HG02588 (cell line): ENCODE results near the gene DNASE1.

Experiments
- ATAC-seq: cut with Tn5 transposase; IDR thresholded peaks from one replicate; pipeline ENCODE4 v1.9.1; 2021; ENCODE audit warnings: mild to moderate bottlenecking, moderate library complexity; ENCODE audit not compliant: unreplicated experiment

The DNASE1 gene

DNA sequence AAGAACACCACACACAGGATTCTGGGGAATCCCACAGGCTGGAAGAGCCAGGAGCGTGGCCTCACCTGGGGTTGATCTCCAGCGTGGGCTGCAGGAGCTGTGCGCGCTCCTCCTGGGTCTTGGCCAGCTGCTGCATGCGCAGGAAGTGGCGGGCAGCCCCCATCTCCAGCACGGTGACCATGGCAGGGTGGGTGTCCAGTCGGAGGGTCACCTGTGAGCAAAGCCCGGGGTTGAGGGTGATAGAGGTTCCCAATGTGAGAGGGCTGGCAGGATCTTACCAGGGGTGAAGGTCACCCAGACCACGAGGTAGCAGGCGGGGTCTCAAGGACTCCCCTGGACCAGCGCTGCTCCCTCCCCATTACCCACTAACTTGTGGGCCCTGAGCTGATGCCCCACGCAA lies 7.4 kb downstream of the DNASE1 start:
- ATAC-seq, result no peak

DNA sequence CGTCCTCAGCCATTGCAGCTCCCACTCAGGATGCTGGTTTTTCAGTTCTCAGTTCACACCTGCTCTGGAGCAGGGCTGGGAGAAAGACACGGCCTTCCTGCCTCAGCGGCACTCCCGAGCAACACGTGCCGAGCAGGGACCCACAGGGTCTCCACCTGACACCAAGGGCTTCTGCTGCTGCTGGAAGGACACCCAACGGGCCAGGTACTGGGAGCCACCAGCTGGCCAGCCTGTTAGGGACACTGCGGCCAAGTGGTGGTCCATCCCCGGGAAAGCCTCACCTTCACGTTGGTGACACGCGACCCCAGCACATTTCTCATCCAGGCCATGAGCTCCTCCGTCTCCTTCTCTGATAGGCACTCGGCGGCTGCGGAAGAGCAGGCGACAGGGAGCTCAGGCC lies 8.1 kb downstream of the DNASE1 start:
- no peak for ATAC-seq

DNA sequence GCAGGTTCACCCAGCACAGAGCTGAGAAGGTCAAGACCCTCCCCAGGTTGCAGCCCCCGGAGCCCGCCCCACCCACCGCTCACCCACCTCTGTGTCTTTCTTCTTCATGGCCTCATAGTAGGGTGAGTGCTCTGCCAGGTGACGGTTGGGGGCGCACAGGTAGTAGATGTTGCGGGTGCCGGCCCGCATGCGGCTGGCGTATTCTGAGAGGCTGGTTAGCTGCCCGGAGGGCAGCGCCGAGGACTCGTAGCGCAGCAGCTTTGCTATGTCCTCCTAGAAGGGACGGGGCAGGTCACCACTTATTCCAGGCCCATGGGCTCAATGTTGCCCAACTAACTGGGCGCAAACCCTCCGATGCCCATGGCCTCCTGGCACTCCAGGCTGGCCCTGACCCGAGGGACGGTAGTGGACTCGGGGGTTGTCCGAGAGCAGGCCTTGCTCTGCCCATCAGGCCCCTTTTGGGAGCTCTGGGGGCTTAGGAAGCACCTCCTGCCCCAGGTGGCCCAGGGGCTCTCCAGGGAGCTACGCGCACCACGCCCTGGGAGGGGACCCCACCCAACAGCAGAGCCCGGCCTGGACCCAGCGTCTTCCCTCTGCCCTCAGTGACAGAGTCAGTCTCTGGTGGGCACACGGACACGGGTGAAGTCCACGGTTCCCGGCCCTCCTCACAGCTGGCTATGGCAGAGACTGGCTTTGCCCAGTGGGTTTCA lies 9.9 kb downstream of the DNASE1 start:
- ATAC-seq, result no peak

DNA sequence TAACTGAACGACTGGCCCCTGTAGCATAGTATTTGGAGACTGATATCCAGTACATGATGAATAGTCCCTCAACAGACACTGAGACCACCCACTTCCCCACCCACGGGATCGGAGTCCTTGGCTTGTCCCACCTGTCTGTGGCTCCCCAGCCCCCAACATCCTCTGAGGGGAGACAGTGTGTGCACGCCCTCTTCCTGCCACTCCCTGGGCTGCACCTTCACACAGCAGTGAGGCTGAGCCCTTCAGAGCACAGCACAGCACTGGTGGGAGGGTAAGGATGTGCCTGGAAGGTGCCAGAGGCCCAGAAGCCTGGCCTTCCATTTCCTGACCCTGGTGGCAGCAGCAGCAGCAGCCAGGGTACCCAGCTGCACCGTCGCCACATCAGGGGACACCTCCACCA lies 11.0 kb downstream of the DNASE1 start:
- ATAC-seq, result no peak

DNA sequence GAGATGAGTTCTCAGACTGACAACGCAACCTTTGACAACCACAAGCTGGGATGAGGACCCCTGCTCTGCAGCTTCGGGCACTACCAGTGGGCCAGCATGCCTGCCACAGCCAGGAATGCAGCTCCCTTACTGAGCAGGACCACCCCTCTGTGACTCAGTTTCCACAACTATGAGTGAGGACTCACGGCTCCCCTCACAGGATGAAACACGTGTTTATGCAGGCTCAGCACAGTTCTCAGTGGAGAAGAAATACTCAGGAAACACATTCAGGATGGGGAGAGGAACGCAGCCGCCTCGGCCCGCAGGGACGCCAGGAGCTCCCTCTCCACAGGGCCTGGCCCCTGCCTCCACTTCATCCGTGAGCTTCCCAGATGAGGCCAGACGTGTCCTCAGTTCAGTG lies 14.1 kb downstream of the DNASE1 start:
- no peak for ATAC-seq

DNA sequence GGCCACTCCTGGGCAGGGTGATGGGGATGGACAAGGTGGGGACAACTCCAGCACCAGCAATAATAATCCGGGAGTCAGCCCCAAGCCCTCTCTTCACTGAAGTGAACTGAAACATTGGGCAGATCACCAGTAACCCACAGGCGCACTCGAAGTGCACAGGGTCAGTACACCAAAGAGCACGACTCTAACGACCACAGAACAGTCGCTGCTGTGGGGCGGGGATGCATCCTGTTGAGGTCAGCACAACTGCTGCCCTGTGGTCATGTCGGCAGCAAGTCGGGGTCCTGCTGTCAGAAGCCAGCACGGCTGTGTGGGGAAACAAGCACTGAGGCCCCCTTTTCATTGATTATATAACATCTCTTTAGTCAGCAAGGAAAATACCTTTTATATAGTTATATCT lies 14.6 kb downstream of the DNASE1 start:
- no peak for ATAC-seq

DNA sequence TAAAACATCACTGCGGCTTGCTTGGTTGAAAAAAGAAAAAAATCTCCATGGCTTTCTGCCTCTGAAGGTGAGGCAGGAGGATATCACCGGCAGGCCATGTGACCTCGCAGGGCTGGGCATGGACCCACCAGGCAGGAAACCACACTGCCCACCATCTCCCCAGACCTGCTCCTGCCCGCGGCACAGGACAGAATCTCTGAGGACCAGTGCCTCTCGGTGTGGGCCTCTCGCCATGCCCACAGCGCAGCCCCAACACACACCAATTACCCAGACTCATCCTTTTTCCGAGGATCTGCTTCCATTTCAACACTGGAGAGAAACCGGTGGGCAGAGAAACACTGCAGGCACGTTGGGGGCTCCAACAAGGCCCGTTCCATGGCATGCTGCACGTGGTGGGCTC lies 16.2 kb downstream of the DNASE1 start:
- no peak for ATAC-seq

DNA sequence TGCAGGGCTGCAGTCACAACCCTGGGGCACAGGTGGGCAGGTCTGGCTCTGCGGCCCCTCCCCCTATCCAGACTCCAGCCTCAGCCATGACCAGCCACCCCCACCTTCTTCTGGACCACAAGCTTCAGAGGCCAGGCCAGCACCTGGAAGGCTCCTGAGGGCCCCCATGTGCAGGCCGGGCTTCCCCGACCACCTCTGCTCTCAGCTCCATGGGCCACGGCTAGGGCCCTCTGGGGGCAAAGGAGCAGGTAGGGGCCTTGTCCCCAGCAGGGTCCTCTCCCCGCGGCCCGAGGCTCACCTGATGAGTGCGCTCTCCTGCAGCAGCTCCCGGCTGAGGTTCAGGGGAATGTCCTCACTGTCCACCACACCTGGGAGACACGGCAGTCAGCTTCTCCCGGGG lies 16.9 kb downstream of the DNASE1 start:
- ATAC-seq, result no peak

DNA sequence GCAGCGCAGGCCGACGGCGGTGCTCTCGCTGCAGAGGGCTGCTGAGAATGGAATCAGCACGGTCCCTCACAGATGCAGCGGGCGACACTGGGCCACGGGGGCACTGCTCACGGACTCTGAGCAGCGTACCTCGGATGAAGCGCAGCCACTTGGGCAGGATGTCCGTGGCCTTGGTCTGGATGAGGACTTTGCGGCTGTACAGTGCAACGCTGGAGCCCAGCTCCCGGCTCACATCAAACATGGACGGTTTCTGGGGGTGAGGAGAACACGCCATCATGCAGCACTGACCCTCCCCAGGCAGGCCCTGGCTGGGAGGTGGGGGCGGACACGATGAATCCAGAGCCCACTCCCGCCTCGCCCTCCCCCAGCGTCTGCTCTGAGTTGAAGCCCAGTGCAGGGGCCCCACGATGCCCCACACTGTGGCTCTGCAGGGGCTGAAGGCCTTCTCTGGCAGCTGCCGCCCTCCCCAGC lies 18.1 kb downstream of the DNASE1 start:
- no peak for ATAC-seq

DNA sequence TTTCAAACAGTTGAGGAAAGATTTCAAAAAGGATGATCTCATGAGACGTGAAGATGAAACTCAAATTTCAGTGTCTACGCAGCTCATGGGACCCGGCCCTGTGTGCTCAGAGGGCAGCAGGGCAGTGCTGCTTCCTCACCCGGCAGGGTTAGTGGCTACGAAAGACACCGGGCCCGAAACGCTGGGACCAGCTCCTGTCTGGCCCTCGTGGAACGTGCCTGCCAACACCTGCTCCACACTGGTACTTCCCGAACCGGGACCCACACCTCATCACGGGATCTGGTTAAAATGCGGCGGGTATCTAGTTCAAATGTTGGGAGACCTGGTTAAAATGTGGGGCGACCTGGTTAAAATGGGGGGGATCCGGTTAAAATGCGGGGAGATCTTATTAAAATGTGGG lies 18.7 kb downstream of the DNASE1 start:
- ATAC-seq, result no peak

DNA sequence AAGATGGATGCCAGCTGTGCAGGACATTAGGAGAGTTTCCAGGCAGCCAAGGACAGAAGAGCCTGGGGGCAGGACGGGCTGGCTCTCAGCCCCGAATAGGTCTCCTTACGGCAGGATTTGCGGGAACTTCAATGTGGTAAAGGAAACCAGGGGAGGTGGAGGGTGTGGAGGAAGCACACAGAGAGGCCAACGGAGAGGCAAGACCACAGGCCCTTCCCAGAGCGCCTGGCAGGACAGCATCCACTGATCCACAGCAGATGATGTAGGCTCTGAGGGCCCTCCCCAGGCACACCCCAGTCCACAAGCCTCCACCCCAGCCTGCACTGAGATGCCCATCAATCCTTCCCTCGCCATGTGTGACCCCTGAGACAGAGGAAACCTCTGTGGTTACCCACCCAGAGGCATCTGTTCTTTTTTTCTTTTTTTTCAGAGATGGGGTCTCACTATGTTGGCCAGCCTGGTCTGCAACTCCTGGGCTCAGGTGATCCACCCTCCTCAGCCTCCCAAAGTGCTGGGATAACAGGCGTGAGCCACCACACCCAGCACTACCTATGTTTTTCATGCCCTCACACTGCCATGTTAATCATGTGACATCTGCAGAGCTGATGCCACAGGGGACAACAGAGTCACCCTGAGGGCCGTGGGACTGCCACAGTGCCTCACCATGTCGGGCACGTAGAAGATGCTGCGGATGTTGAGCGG lies 19.3 kb downstream of the DNASE1 start:
- no peak for ATAC-seq

DNA sequence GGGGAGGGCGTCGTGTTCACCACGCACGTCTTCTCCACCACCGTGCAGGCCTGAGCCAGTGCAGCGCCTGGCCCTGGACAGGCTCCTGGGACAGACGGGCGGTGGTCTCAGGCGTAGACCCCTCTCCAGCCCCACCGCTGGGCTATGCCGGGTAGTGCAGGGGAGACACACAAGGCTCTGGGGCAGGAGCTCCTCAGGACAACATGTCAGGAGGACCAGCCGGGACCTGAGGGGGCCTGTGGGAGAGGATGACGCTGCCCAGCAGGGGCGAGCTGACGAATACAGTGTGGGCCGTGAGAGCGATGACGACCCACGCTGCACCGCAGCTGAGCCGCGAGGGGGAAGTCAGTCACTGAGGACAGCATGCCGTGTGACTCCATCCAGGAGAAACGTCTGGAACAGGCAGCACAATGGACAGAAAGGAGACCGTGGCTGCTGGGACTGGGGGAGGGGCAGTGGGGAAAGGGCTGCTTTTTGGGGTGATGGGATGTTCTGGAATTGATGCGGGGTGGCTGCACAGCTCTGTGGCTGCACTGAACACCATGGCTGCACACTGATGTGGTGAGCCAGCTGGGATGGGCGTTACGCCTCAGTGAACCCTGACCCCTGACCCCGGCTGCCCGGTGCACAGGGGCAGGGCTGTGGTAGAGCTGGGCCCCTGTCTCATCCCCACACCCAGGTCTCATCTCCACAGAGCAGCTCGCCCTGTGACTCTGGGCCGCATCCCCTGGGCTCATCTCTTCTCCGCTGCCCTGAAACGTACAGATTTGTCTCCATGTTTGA lies 20.2 kb downstream of the DNASE1 start:
- ATAC-seq, result no peak

DNA sequence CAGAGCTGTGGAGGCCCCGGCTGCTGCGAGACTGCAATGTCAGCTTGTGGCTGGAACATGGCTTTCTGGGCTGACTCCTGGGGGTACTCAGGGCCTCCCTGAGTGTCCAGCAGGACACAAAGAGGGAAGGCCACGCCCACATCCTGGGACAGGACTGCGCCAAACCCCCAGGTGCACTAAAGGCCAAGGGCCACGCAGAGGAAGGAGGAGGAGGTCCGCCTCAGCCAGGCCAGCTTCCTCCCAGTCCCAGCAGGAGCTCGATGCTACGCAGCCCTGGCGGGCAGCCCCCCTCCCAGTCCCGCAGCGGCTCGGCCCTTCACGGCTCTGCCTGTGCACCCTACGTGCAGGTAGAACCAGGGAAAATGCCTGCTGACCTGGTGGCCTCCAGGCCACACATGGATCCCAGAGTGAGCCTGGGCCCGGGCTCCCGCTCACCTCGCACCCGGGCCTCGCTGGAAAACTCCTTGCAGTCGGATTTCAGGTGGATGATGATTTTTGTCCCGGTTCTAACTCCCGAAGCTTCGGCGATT lies 21.2 kb downstream of the DNASE1 start:
- ATAC-seq, result no peak

DNA sequence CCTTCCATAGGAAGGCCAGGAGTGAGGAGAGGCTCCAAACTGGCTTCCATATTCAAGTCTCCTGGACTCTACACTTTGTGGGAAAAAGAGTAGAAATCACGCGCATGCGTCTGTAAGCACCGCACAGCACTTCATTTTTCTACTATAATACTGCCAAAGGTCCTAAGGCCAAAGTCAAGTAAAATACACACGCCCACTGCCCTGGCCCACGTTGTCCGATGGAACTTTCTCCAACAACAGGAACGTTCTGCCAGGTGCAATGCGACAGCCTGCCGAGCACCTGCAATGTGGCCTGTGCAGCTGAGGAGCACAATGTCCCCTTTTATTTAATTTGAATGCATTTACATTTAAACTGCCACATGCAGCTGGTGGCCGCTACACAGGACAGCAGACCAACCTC lies 23.5 kb downstream of the DNASE1 start:
- ATAC-seq, result no peak

DNA sequence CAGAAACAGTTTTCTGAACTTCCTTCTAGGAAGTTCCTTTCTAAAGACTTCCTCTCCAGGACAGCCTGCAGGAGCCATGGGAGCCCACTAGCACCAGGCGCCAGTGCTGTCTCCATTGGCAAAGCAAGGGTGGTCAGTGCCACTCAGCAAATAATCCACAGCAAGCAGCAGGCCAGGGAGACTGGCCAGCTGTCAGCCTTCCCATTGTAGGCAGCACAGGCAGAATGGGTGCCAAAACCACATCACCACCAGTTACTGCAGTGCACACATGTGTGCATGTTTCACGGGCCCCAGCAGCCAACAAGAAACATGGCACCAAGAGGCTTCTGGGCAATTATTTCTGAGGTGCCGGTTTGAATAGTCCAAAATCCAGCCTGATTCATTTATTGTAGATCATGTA lies 26.7 kb downstream of the DNASE1 start:
- ATAC-seq, result no peak

DNA sequence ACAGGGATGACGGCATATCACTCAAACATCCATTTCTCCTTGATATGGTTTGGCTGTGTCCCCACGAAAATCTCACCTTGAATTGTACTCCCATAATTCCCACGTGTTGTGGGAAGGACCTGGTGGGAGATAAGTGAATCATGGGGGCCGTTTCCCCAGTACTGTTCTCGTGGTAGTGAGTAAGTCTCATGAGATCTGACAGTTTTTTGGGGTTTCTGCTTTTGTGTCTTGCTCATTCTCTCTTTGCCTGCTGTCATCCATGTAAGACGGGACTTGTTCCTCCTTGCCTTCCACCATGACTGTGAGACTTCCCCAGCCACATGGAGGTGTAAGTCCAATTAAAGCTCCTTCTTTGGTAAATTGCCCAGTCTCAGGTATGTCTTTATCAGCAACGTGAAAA lies 32.5 kb downstream of the DNASE1 start:
- ATAC-seq, result no peak

DNA sequence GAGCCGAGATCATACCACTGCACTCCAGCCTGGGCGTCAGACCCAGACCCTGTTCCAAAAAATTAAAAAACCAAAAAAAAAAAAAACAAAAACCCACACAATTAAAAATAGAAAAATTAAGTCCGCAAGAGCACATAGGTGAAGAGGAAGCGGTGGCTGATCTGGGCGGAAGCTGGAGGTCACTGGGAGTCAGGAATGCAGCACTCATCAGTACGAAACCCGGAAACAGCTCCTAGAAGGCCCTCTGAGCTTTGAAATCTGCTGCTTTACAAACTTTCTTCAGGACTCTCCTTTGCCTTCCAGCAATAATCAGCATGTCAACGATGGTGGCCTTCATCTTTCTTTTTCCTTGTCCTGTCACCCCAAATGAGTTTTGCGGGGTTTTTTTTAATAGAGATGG lies 33.3 kb downstream of the DNASE1 start:
- ATAC-seq, result no peak

DNA sequence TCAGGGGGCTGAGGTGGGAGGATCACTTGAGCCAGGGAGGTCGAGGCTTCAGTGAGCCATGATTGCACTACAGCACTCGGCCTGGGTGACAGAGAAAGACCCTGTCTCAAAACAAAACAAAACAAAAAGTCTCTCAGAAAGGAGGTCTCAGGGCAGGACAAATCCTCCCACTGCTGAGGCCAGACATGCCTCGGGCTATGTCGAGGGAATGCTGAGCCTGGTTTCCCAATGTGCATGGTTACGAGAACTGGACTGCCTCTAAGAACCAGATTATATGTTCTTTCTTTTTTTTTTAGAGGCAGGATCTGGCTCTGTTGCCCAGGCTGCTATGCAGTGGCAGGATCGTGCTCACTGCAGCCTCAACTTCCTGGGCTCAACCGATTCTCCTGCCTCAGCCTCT lies 35.2 kb downstream of the DNASE1 start:
- no peak for ATAC-seq

DNA sequence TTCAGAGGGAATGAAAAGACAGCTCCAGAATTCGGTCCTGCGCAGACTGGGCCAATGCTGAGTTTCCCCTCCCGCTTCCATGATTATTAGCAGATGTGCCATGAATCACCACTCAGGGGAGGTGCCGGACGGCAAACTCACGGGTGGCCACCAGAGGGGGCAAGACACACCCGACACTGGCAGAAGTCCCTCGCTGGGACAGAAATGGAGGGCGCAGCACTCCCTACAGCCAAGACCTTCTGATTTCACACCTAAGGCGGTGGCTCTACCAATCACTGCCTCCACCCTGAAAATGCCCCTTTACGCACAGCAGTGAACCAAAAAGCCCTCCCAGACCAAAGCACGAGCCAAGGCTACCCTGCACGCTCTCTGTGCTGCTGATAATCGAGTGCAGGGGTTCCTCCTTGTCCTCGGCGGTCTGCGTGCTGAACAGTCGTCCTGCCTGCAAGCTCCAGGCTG lies 36.0 kb downstream of the DNASE1 start:
- ATAC-seq, result no peak

DNA sequence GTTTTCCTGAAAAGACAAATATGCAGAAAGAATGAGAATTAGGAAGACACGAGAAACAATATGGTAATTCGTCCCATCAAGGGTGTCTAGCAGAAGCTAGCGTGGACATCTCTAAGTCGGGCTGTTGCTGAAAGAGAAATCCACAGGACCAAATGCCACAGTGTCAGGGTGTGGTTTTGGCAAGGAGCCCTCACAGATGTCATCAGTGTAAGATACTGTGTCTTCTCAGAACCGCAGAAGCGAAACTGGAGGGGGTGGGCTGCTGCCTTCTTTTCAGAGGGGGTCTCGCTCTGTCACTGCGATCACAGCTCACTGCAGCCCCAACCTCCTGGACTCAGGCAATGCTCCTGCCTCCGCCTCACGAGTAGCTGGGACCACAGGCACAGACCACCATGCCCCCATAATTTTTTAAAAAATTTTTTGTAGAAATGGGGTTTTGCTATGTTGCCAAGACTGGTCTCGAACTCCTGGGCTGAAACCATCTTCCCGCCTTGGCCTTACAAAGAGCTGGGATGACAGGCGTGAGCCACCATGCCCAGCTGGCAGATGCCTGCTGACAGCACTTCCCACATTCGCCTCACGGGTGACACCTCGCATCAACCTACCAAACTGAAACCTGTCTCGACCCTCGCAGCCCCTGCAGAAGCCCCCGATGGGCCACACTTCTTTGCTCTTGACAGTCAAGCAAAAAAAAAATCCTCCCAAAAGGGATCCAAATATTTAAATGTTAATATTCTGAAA lies 36.7 kb downstream of the DNASE1 start:
- no peak for ATAC-seq

DNA sequence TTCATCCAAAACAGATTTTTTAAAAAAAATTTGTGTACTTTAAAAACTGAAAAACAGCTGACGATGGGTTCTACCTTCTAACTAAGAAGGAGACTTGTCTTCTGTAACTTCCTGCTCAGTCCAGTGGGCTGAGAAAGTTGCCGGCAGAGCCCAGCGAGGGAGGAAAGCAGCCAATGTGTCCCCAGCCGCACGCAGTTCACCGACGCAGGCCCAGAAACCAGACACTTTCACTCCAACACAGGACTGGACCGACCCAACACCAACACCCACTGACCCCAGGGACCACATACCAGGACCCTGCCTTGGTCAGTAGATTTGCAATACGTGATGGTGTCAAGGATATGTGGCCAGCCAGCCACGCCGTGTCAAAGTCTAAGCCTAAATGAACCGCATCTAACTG lies 37.3 kb downstream of the DNASE1 start:
- no peak for ATAC-seq
